ENCODE data around the gene FHIP1A.
"Not testable (repeated sequence)": the region's sequence is repeated elsewhere in the genome, so short reads cannot be mapped to it uniquely, and the experiment has no call there.

Gene FHIP1A

GRCh38 chr4:151408630-151409469, at the start of gene FHIP1A:
Gene FHIP1A, plus strand, starts transcription at chr4:151409176. Its CDS starts 157,084 bp downstream, at chr4:151566260.
- DNase-seq = peak; percentile 94

DNA sequence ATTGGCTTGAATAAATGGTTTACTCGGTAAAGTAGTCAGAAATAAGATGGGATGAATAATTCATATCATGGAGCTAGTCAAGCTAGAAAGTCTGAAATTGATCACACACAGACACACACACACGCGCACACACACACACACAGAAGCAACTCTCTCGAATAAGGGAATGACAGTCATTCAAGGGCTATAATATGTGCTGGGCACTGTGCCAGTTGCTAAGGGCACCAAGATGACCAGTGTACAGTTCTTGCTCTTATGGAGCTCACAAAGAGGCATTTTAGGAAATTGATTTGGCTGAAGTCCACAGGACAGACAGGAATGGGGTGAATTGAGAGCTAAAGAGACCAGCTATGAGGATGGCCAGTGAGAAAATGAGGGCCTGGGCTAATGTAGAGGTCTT, 49.4 kb upstream of the FHIP1A start:
- DNase-seq = no peak

DNA sequence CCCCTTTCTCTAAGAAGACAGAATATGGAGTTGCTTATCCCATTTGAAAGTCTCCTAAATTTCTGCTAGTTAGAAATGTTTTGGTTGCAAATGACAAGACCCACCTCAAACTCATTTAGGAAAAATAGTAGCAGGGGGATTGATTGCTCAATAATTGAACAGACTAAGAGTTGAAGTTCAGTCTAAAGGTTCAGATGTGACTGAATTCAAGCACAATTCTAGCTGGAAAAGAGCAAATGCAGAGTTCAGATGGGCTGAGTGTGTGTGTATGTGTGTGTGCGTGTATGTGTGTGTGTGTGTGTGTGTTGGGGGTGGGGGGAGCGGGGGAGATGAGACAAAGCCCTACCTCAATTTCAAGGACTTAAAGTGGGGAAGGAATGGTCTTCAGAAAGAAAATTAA, 47.9 kb upstream of the FHIP1A start:
- DNase-seq = no peak

DNA sequence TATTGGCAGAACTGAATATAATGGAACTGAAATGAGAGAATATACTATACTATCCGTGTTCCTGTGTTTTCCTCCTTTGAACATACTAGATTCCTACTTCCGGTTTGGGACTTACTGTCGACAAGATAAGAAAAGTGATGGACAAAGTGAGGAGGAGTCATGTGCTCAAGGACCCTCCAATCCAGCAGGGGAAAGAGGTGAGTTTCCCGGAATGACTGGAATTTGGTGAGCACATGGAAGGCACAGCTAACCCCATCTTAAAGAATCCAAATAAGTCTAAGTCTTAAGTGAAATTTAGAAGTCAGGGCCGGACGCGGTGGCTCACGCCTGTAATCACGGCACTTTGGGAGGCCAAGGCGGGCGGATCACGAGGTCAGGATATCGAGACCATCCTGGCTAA, 47.0 kb upstream of the FHIP1A start:
- no peak for DNase-seq

DNA sequence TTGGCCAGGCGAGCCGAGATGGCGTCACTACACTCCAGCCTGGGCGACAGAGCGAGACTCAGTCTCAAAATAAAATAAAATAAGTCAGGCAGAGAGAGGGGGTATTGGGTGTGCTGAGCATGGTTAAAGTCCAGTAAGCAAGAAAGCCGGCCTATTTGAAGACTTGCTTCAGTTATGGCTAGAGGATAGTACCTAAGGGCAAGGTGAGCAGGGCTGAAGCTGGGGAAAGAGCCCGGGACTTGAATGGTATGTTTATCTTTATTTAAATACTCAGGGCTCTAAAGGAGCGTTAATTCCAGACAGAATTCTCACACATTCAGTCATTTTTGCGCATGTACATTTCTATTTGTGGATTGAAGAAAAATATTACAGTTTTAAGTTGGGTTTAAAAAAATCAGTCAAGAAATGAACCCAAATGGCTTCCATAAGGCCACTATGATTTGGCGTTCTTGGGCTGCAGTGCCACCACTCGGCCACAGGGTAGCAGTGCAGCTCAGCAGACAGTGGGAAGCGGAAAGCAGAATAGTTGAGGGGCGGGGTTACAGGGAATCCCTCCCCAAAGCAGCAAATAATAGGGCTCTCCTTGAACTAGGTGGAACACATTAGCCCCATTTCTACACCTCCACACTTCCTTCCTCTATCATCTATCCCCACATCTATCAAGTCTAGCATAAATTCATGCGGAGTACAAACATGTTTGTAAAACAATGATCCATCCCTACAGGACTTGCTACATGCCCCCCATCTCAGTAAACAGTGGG, 46.4 kb upstream of the FHIP1A start:
- peak; percentile 79 for DNase-seq

DNA sequence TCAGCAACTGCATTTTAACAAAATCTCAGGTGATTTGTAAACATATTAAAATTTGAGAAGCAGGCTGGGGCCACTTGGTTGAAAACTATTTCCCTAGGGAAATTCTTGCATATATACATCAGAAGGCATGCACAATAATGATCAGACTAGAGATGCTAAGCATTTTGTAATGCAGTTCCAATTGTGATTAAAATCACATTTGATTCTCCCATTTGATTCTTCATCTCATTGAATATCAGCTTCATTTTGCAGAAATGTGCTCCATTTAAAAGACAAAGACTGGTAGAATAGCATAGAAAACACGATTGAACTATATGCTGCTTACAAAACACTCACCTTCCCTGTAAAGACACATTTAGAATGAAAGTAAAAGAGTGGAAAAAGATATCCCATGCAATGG, 32.4 kb upstream of the FHIP1A start:
- DNase-seq = no peak

DNA sequence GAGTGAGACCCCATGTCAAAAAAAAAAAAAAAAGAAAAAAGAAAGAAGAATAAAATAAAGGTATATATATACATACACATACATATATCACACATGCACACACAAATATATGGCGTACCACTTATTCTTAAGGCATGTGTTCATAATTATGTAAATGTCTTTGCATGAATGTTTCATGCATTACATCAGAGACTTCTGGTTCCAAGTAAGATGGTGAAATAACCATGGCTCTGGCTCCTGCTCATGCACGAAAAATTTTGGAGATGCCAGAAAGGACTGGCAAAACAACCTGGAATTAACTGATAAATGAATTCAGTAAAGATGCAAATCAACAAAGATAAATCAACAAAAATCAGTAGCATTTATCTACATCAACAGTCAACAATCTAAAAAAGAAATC, 19.7 kb upstream of the FHIP1A start:
- DNase-seq = no peak

GRCh38 chr4:151389799-151390198, 19.2 kb upstream of the FHIP1A start:
- DNase-seq = not testable (repeated sequence)

- no peak for DNase-seq
Observed at GRCh38 chr4:151395873-151396272, 13.1 kb upstream of the FHIP1A start.

DNA sequence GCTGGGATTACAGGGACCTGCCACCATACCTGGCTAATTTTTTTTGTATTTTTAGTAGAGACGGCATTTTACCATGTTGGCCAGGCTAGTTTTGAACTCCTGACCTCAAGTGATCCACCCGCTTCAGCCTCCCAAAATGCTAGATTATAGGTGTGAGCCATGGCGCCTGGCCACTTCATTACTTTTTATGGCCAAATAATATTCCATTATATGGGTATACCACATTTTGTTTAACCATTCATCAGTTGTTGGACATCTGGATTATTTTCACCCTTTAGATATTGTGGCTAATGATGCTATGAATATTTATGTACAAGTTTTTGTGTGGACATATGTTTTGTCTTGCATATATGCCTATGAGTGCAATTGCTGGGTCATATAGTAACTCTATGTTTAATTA, 8.6 kb upstream of the FHIP1A start:
- no peak for DNase-seq

DNA sequence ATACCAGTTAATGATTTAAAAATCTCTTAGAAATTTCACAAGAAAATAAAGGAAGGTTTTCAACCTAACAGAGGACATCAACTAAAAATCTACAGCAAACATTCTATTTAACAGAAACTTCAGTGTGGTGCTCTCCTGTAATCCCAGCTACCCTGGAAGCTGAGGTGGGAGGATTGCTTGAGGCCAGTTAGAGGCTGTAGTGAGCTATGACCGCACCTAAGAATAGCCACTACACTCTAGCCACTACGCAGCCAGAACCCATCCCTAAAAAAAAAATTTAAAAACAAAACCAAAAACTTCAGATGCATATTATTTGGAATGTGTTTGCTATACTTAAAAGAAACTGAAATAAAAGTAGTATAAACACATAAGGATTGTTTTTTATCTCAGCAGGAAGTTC, 7.2 kb upstream of the FHIP1A start:
- no peak for DNase-seq

DNA sequence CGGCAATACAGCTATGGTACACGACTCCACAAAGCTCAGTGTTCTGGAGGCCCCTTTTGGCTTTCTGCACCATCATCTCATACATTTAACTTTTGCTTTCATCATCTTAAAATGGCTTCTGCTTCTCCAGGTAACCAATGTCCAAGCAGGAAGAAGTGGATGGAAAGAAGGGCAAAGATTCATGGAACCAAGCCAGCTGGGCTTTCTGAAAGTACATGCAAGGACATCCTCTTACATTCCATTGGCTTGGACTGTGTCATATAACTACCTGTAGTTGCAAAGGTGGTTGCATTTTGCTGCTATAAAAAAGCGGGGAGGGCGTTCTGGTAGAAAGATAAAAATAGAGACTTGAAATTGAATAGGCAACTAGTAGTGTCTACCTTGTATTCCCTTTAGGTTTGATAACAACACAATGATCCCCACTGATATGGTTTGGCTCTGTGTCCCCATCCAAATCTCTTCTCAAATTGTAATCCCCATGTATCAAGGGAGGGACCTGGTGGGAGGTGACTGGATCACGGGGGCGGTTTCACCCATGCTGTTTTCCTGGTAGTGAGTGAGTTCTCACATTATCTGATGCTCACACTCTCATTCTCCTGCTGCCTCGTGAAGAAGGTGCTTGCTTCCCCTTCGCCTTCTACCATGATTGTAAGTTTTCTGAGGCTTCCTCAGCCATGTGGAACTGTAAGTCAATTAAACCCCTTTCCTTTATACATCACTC, 6.7 kb upstream of the FHIP1A start:
- no peak for DNase-seq

GRCh38 chr4:151403656-151404055, 5.3 kb upstream of the FHIP1A start:
- no peak for DNase-seq

DNA sequence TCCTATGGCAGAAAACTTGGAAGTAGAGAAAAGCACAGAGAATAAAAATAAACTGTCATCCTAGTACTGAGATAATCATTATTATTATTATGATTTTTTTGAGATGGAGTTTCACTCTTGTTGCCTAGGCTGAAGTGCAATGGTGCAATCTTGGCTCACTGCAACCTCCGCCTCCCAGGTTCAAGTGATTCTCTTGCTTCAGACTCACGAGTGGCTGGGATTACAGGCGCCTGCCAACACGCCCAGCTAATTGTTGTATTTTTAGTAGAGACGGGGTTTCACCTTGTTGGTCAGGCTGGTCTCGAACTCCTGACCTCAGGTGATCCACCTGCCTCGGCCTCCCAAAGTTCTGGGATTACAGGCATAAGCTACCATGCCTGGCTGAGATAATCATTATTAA, 4.2 kb upstream of the FHIP1A start:
- DNase-seq = not testable (repeated sequence)

DNA sequence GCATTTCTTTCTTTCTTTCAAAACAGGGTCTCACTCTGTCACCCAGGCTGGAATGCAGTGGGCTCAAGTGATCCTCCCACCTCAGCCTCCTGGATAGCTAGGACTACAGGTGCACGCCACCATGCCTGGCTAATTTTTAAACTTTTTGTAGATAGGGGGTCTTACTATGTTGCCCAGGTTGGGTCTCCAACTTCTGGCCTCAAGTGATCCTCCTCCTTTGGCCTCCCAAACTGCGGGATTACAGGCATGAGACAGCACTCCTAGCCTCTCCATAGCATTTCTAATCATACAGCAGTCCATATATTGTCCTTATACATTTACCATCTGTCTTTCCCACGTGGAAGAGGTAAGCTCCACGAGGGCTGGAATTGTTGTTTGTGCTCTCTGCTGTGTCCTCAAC, 2.0 kb upstream of the FHIP1A start:
- no peak for DNase-seq

GRCh38 chr4:151407466-151408379, 1.3 kb upstream of the FHIP1A start:
- peak; percentile 32 for DNase-seq

DNA sequence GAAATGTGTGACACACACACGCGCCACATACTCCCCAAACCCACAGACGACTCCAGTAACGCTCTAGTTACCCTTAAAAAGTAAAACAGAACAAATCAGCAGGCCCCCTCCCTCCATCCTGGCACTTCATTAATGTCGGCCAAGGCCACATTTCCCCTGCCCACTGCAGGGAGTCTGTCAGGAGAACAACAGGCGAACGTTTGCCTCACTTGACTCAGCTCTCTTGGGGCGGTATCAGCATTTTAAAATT, 671 bp upstream of the FHIP1A start:
- no peak for DNase-seq

DNA sequence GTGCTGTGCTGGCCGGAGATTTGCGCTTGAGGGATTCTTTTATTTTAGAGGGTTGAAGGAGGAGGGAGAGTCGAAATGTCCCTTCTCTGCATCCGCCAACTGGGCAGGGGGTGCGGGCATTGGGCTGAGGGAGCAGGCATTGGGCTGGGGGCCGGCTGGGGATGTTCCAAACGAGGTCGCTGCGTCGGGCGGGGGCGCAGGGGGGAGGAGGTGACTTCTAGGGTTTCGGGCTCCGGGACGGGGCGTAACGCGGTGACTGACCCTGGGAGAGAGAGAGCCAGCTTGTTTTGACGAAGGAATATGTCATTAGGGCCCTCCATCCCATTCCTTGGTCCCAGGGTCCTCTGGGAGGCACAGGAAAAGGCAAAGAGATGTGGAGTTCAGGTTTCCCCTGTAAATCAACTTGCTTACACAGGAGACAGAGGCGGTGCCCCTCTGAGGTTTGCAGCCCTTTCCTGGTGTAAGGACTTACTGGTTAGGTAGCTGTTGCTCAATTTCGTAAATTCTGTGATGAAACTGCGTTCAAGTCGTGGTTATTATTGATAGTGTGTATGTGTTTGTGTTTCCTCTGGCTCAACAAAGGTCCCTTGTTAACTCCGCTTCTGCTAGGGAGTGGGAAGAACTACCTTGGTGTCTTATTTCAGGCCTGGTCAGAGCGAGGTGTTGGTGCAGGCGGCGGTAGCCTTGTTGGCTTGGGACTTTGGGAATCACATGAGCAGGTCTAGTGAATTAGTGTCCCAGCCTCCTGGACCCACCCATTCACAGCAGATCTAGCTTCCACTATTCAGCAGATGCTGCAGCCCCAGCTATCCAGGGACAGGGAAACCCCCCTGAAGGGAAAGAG, 716 bp downstream of the FHIP1A start:
- DNase-seq = peak; percentile 26

- DNase-seq = no peak
Observed at GRCh38 chr4:151415978-151416377, 7.0 kb downstream of the FHIP1A start.

DNA sequence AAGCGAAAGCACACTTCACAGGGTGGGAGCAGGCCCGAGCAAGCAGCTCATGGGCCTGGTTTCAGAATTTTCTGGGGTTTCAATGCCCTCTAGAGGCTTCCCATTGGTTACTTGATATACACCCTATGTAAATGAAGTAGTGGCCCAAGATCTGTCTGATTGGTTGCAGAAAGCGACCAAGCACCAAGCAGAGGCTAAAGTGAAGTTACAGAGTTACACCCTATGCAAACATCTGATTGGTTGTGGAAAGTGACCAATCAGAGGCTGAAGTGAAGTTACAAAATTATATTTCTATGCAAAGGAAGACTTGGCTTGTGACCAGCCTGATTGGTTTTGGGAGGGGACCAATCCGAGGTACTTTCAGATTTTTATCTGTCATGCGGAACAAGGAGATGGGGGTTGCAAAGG, 8.2 kb downstream of the FHIP1A start:
- DNase-seq = no peak

GRCh38 chr4:151417766-151418376, 8.9 kb downstream of the FHIP1A start:
- DNase-seq = no peak

Data from CD4-positive, alpha-beta T cell treated with Interleukin-17A for 4 hours (primary cell).